GM20000 (cell line): ENCODE measurements around the gene MTF2.
"Not testable (repeated sequence)": the region's sequence is repeated elsewhere in the genome, so short reads cannot be mapped to it uniquely, and the experiment has no call there.

Source experiments
- DNase-seq: peaks from one replicate; pipeline ENCODE4 v3.0.0; 2012; ENCODE audit warnings: low spot score
- TF ChIP-seq, protein P1 (sequence below): IDR thresholded peaks from 2 replicates; pipeline ENCODE4 v1.5.1; 2012; ENCODE audit warnings: mild to moderate bottlenecking, control low read depth; ENCODE audit errors: extremely low read depth, missing control alignments

Gene MTF2

DNA sequence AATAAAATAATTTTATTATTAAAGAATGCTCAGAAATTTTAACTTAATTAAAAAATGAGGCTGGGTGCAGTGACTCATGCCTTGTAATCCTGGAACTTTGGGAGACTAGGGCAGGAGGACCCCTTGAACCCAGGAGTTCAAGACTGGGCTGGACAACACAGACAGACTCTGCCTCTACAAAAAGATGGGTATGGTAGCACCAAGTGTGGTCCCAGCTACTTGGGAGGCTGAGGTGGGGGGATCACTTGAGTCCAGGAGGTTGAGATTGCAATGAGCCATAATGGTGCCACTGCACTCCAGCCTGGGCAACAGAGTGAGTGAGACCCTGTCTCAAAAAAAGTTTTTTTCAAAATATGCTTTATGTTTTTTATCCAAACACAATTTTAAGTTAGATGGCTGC is 75.8 kb downstream of the MTF2 start:
- TF ChIP-seq, protein P1, sequence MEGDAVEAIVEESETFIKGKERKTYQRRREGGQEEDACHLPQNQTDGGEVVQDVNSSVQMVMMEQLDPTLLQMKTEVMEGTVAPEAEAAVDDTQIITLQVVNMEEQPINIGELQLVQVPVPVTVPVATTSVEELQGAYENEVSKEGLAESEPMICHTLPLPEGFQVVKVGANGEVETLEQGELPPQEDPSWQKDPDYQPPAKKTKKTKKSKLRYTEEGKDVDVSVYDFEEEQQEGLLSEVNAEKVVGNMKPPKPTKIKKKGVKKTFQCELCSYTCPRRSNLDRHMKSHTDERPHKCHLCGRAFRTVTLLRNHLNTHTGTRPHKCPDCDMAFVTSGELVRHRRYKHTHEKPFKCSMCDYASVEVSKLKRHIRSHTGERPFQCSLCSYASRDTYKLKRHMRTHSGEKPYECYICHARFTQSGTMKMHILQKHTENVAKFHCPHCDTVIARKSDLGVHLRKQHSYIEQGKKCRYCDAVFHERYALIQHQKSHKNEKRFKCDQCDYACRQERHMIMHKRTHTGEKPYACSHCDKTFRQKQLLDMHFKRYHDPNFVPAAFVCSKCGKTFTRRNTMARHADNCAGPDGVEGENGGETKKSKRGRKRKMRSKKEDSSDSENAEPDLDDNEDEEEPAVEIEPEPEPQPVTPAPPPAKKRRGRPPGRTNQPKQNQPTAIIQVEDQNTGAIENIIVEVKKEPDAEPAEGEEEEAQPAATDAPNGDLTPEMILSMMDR = no peak
- no peak for DNase-seq

GRCh38 chr1:93155335-93155734 is 76.3 kb downstream of the MTF2 start:
- no peak for DNase-seq
- TF ChIP-seq, protein P1 = no peak

GRCh38 chr1:93159337-93159736 is 80.3 kb downstream of the MTF2 start:
- DNase-seq = no peak
- TF ChIP-seq, protein P1 = no peak

- not testable (repeated sequence) for DNase-seq
Measured at GRCh38 chr1:93163314-93163713, 84.2 kb downstream of the MTF2 start.

GRCh38 chr1:93164816-93165215 is 85.7 kb downstream of the MTF2 start:
- TF ChIP-seq, protein P1 = no peak
- no peak for DNase-seq

GRCh38 chr1:93165895-93166294 is 86.8 kb downstream of the MTF2 start:
- DNase-seq = not testable (repeated sequence)

DNA sequence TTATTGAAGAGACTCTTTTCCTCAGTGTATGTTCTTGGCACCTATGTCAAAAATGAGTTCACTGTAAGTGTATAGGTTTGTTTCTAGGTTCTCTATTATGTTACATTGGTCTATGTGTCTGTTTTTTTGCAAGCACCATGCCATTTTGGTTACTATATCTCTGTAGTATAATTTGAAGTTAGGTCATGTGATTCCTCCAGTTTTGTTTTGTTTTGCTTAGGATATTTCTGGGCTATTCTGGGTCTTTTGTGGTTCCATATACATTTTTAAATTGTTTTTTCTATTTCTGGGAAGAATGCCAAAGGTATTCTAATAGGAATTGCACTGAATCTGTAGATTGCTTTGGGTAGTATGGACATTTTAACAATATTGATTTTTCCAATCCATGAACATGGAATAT is 87.9 kb downstream of the MTF2 start:
- no peak for DNase-seq
- TF ChIP-seq, protein P1 = no peak

DNA sequence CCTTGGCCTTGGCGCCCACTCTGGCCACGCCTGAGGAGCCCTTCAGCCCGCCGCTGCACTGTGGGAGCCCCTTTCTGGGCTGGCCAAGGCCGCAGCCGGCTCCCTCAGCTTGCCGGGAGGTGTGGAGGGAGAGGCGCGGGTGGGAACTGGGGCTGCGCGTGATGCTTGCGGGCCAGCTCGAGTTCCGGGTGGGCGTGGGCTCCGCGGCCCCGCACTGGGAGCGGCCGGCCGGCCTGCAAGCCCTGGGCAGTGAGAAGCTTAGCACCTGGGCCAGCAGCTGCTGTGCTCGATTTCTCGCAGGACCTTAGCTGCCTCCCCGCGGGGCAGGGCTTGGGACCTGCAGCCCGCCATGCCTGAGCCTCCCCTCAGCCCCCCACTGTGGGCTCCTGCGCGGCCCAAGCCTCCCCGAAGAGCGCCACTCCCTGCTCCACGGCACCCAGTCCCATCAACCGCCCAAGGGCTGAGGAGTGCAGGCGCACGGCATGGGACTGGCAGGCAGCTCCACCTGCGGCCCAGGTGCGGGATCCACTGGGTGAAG is 91.1 kb downstream of the MTF2 start:
- not testable (repeated sequence) for DNase-seq

DNA sequence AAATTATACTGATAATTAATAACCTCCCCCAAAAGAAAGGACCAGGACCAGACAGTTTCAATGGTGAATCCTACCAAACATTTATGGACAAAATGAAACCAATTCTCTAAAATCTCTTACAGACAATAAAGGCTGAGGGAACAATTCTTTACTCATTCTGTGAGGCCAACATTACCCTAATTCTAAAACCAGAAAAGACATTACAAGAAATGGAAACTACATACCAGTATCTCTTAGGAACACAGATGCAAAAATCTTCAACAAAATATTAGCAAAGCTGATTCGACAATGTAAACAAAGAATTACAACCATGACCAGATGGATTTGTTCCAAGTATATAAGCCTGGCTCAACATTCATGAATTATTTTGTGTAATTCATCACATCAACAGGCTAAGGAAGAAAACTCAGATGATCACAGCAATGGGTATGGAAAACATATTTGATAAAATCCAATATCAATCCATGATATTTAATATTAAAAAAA is 92.5 kb downstream of the MTF2 start:
- no peak for DNase-seq
- TF ChIP-seq, protein P1 = no peak
